GM23338 (cell line): ENCODE measurements around the gene TCIRG1. TPM values are rescaled to one million over a fixed set of nuclear protein-coding genes. Genes with fewer than 3 reads are reported as not detected.
A peak's percentile ranks its signal among the peaks of the same experiment; 100 is the strongest.

Experiments used
- ATAC-seq: fragments of 200-7000 bp; cut with Tn5 transposase; 3 replicates; pipeline ENCODE4 v1.9.1; 2020
- DNase-seq: peaks from one replicate; pipeline ENCODE4 v3.0.0-alpha.2; 2015; ENCODE audit warnings: low spot score
- H2AFZ ChIP-seq: fragments of 200-600 bp; sonication (generic); 2 replicates; pipeline ENCODE4 v1.8.0; 2016; ENCODE audit warnings: antibody characterized with exemption, mild to moderate bottlenecking, moderate library complexity
- H3F3A ChIP-seq: fragments of 200-600 bp; sonication (generic); replicated peaks from 2 replicates; pipeline ENCODE4 v1.8.0; 2017; ENCODE audit warnings: antibody characterized with exemption, mixed run types, low read depth
- H3K27ac ChIP-seq: fragments of 200-600 bp; sonication (generic); 2 replicates; pipeline ENCODE4 v1.6.1; 2016; ENCODE audit warnings: low read depth
- H3K27me3 ChIP-seq: fragments of 200-600 bp; sonication (generic); 2 replicates; pipeline ENCODE4 v1.8.0; 2016; ENCODE audit warnings: mild to moderate bottlenecking, mixed run types, moderate library complexity; ENCODE audit not compliant: insufficient read depth
- H3K36me3 ChIP-seq: fragments of 200-600 bp; sonication (generic); 2 replicates; pipeline ENCODE4 v1.8.0; 2016; ENCODE audit warnings: mild to moderate bottlenecking; ENCODE audit not compliant: insufficient read depth
- H3K4me1 ChIP-seq: fragments of 200-600 bp; sonication (generic); 2 replicates; pipeline ENCODE4 v1.8.0; 2016; ENCODE audit warnings: mild to moderate bottlenecking, moderate library complexity; ENCODE audit not compliant: insufficient read depth
- H3K4me2 ChIP-seq: fragments of 200-600 bp; sonication (generic); 2 replicates; pipeline ENCODE4 v1.7.1; 2017; ENCODE audit warnings: mixed run types
- H3K4me3 ChIP-seq: fragments of 200-600 bp; sonication (generic); 2 replicates; pipeline ENCODE4 v1.6.1; 2016; ENCODE audit warnings: mixed run types
- H3K79me2 ChIP-seq: fragments of 200-600 bp; sonication (generic); replicated peaks from 2 replicates; pipeline ENCODE4 v1.8.0; 2017; ENCODE audit warnings: mild to moderate bottlenecking; ENCODE audit not compliant: insufficient read depth
- H3K9me2 ChIP-seq: fragments of 200-600 bp; sonication (generic); 2 replicates; pipeline ENCODE4 v1.8.0; 2017; ENCODE audit not compliant: insufficient read depth
- H4K20me1 ChIP-seq: fragments of 200-600 bp; sonication (generic); replicated peaks from 2 replicates; pipeline ENCODE4 v1.8.0; 2017; ENCODE audit warnings: mild to moderate bottlenecking; ENCODE audit not compliant: insufficient read depth
- H3K27ac Mint-ChIP-seq: 2 replicates; pipeline ENCODE4 v1.8.0; 2020; ENCODE audit warnings: inconsistent platforms, mild to moderate bottlenecking, moderate library complexity, mixed read lengths
- H3K27me3 Mint-ChIP-seq: 3 replicates; pipeline ENCODE4 v1.8.0; 2022; ENCODE audit warnings: low read depth, mild to moderate bottlenecking, moderate library complexity, mixed read lengths, inconsistent platforms; ENCODE audit not compliant: insufficient read depth, poor library complexity
- H3K36me3 Mint-ChIP-seq: 3 replicates; pipeline ENCODE4 v1.8.0; 2021; ENCODE audit warnings: low read depth, mild to moderate bottlenecking, inconsistent platforms, moderate library complexity, mixed read lengths
- H3K4me1 Mint-ChIP-seq: 3 replicates; pipeline ENCODE4 v1.8.0; 2020; ENCODE audit warnings: mild to moderate bottlenecking, inconsistent platforms, mixed read lengths
- H3K4me3 Mint-ChIP-seq: 3 replicates; pipeline ENCODE4 v1.8.0; 2021; ENCODE audit warnings: moderate library complexity, mild to moderate bottlenecking, inconsistent platforms, mixed read lengths
- H3K9me3 Mint-ChIP-seq: 3 replicates; pipeline ENCODE4 v1.8.0; 2020; ENCODE audit warnings: moderate library complexity, mild to moderate bottlenecking, inconsistent platforms, mixed read lengths
- CREB1 ChIP-seq: fragments of 250-450 bp; sonication (Bioruptor Pico); IDR thresholded peaks from 2 replicates; pipeline ENCODE4 v1.5.0; 2020; ENCODE audit warnings: low read depth, mild to moderate bottlenecking, moderate library complexity
- CTCF ChIP-seq, 2 experiments: fragments of 200-600 bp in 1 of 2; sonication (generic) in 1 of 2; conservative IDR thresholded peaks; 2 replicates each; pipeline versions ENCODE4 v1.5.1 to v1.6.1; 2016 to 2017; ENCODE audit warnings: antibody characterized with exemption in 2 of 2, low read depth in 2 of 2, mild to moderate bottlenecking in 2 of 2, moderate library complexity in 1 of 2
- ETS1 ChIP-seq: IDR thresholded peaks from 2 replicates; pipeline ENCODE4 v1.6.1; 2016; ENCODE audit warnings: antibody characterized with exemption
- EZH2 ChIP-seq: fragments of 200-600 bp; sonication (generic); IDR thresholded peaks from one replicate; pipeline ENCODE4 v1.8.0; 2017; ENCODE audit warnings: antibody characterized with exemption, mild to moderate bottlenecking, low read depth; ENCODE audit not compliant: unreplicated experiment
- EZH2phosphoT487 ChIP-seq: fragments of 200-600 bp; sonication (generic); IDR thresholded peaks from one replicate; pipeline ENCODE4 v1.8.1; 2018; ENCODE audit warnings: antibody characterized with exemption; ENCODE audit not compliant: unreplicated experiment
- NANOG ChIP-seq: IDR thresholded peaks from 2 replicates; pipeline ENCODE4 v1.6.1; 2016; ENCODE audit warnings: antibody characterized with exemption, borderline replicate concordance
- POLR2AphosphoS5 ChIP-seq: IDR thresholded peaks from 2 replicates; pipeline ENCODE4 v1.6.1; 2016; ENCODE audit warnings: antibody characterized with exemption, low read depth
- REST ChIP-seq: IDR thresholded peaks from one replicate; pipeline ENCODE4 v1.6.1; 2018; ENCODE audit warnings: antibody characterized with exemption; ENCODE audit not compliant: unreplicated experiment
- STAT1 ChIP-seq: IDR thresholded peaks from one replicate; pipeline ENCODE4 v1.6.1; 2016; ENCODE audit warnings: antibody characterized with exemption; ENCODE audit not compliant: unreplicated experiment
- ZNF114 ChIP-seq: fragments of 250-450 bp; sonication (Bioruptor Pico); IDR thresholded peaks from 2 replicates; pipeline ENCODE4 v1.5.0; 2020; ENCODE audit warnings: mild to moderate bottlenecking, moderate library complexity
- ZNF462 ChIP-seq: fragments of 250-450 bp; sonication (Bioruptor Pico); IDR thresholded peaks from 2 replicates; pipeline ENCODE4 v1.5.0; 2020; ENCODE audit warnings: mild to moderate bottlenecking, moderate library complexity
- polyA plus RNA-seq: library from polyadenylated mRNA; unstranded; fragments of >200 nt; fragmentation: Nextera tagmentation; extraction: Ambion mirVana; gene quantifications from 2 replicates; pipeline ENCODE4 v1.2.1, GENCODE V29; 2016
- total RNA-seq: library from RNA; depleted of rRNA; stranded (reverse); fragments of >200 nt; shearing (Covaris generic); gene quantifications from 2 replicates; pipeline ENCODE4 v1.2.3, GENCODE V29; 2014

The TCIRG1 gene
- total and polyA plus RNA-seq, 2 experiments from 2014 or later = 20.4 to 40.4 TPM

- peak overlapping the region; percentile 72 for H3K27ac ChIP-seq
- H3F3A ChIP-seq = peaks cover 26% of the 10 kb centered on the region
- ATAC-seq (no peak), DNase-seq (no peak)
- no peaks in the 10 kb centered on the region for H3K79me2 ChIP-seq
- peaks cover 3% of the 10 kb centered on the region; the same call in 1 of the 2 replicates for H3K36me3 ChIP-seq
- no peaks in the 10 kb centered on the region for H3K27me3 ChIP-seq
- H3K4me3 Mint-ChIP-seq = no peak overlapping the region; the same call in 2 of the 3 replicates
- H3K27ac Mint-ChIP-seq = no peak overlapping the region
- H4K20me1 ChIP-seq = peaks cover 3% of the 10 kb centered on the region
- H3K36me3 Mint-ChIP-seq = peaks cover 22% of the 10 kb centered on the region
- no peaks in the 10 kb centered on the region for H3K9me2 ChIP-seq
- no peak overlapping the region for H3K4me2 ChIP-seq
- H3K4me3 ChIP-seq = no peak overlapping the region
- peaks cover 23% of the 10 kb centered on the region for H3K4me1 Mint-ChIP-seq
- H3K27me3 Mint-ChIP-seq = peaks cover 24% of the 10 kb centered on the region
- H3K9me3 Mint-ChIP-seq = no peaks in the 10 kb centered on the region; the same call in 2 of the 3 replicates
- H2AFZ ChIP-seq = no peak overlapping the region
- no peak for TF ChIP-seq CTCF (conservative IDR thresholded peaks at IDR 0.05; ENCODE audit: low read depth in 2 of 2)
- TF ChIP-seq ZNF462 (CRISPR knock-in tag) = no peak
- TF ChIP-seq EZH2 = no peak
- no peak for TF ChIP-seq NANOG
- TF ChIP-seq STAT1 = no peak
- no peak for TF ChIP-seq ZNF114 (CRISPR knock-in tag)
- no peak for TF ChIP-seq REST
- no peak for TF ChIP-seq ETS1
- TF ChIP-seq CREB1 (CRISPR knock-in tag) = no peak
- TF ChIP-seq EZH2phosphoT487 = no peak
- TF ChIP-seq POLR2AphosphoS5 = no peak
- peaks cover 6% of the 10 kb centered on the region; the same call in 1 of the 2 replicates for H3K4me1 ChIP-seq
Observed at GRCh38 chr11:68053117-68053516, 14.3 kb downstream of the TCIRG1 start.
